Peyer's patch (tissue), 4 donors: ENCODE measurements around the gene NXNL1.

ENCODE experiments used
- POLR2A ChIP-seq, 2 donors: fragments of 450-650 bp; IDR thresholded peaks; one replicate each; pipeline ENCODE4 v1.5.1; 2017; ENCODE audit warnings: antibody characterized with exemption in 2 of 2, mild to moderate bottlenecking in 2 of 2, moderate library complexity in 2 of 2
- TF ChIP-seq, protein P1 (sequence below), 6 experiments: fragments of 450-650 bp in 4 of 6; fragments of 200-600 bp in 2 of 6; sonication (generic) in 1 of 6; IDR thresholded peaks; one replicate each; pipeline ENCODE4 v1.5.1; 2017 to 2019; ENCODE audit warnings: antibody characterized with exemption in 6 of 6, mild to moderate bottlenecking in 3 of 6, moderate library complexity in 1 of 6

DNA sequence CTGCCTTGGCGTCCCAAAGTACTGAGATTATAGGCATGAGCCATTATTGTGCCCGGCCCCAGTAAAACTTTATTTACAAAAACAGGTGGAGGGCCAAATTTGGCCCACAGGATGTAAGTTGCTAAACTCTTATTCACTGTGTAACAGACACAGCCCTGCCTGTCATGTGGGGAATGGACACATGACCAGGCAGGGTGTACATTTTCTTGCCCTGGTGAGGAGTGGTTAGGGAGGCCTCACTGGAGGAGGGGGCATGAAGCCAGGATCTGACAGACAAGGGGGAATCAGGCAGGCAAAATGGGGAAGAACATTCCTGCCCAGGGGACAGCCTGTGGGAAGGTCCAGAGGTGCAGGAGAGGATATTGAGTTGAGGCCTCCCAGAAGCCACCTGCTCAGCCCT is 43.3 kb upstream of the NXNL1 start:
- TF ChIP-seq, protein P1, sequence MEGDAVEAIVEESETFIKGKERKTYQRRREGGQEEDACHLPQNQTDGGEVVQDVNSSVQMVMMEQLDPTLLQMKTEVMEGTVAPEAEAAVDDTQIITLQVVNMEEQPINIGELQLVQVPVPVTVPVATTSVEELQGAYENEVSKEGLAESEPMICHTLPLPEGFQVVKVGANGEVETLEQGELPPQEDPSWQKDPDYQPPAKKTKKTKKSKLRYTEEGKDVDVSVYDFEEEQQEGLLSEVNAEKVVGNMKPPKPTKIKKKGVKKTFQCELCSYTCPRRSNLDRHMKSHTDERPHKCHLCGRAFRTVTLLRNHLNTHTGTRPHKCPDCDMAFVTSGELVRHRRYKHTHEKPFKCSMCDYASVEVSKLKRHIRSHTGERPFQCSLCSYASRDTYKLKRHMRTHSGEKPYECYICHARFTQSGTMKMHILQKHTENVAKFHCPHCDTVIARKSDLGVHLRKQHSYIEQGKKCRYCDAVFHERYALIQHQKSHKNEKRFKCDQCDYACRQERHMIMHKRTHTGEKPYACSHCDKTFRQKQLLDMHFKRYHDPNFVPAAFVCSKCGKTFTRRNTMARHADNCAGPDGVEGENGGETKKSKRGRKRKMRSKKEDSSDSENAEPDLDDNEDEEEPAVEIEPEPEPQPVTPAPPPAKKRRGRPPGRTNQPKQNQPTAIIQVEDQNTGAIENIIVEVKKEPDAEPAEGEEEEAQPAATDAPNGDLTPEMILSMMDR (IDR thresholded peaks at IDR 0.05) = no peak
- no peak for TF ChIP-seq POLR2A (IDR thresholded peaks at IDR 0.05)
